ENCODE results near the gene COL28A1. TPM values are rescaled to one million over a fixed set of nuclear protein-coding genes. Genes with fewer than 3 reads are reported as not detected.

COL28A1 gene
- total RNA-seq, 4 donors from 2014 or later, result 0.25 to 3.0 (median 0.65) TPM

- no peak for TF ChIP-seq CTCF (IDR thresholded peaks at IDR 0.05)
- no peak for DNase-seq (ENCODE audit: low spot score)
- ATAC-seq (ENCODE audit: low FRiP score), result no peak
These were observed 118.3 kb downstream of the COL28A1 start for GRCh38 chr7:7417414-7417813.

GRCh38 chr7:7416031-7416858 lies 119.4 kb downstream of the COL28A1 start:
- no peak for DNase-seq (ENCODE audit: low spot score)
- no peak for TF ChIP-seq CTCF (IDR thresholded peaks at IDR 0.05)
- ATAC-seq (ENCODE audit: low FRiP score), result peak; percentile 48

- DNase-seq (ENCODE audit: low spot score) (no peak), ATAC-seq (ENCODE audit: low FRiP score) (no peak)
- TF ChIP-seq CTCF (IDR thresholded peaks at IDR 0.05), result no peak
These were observed 120.7 kb downstream of the COL28A1 start for GRCh38 chr7:7414791-7415603.

- no peak for TF ChIP-seq CTCF (IDR thresholded peaks at IDR 0.05)
- DNase-seq (ENCODE audit: low spot score), result no peak
- ATAC-seq (ENCODE audit: low FRiP score), result no peak
These were observed 127.5 kb downstream of the COL28A1 start for GRCh38 chr7:7408001-7408770.

GRCh38 chr7:7405461-7405860 lies 130.2 kb downstream of the COL28A1 start:
- TF ChIP-seq CTCF (IDR thresholded peaks at IDR 0.05), result no peak
- ATAC-seq (ENCODE audit: low FRiP score), result no peak
- DNase-seq (ENCODE audit: low spot score), result no peak

GRCh38 chr7:7399707-7400106 lies 136.0 kb downstream of the COL28A1 start:
- no peak for ATAC-seq (ENCODE audit: low FRiP score)
- TF ChIP-seq CTCF (IDR thresholded peaks at IDR 0.05), result no peak
- DNase-seq (ENCODE audit: low spot score), result no peak

Measured in omental fat pad (tissue), 4 donors.